ENCODE measurements around the gene DNAJC5.

DNA sequence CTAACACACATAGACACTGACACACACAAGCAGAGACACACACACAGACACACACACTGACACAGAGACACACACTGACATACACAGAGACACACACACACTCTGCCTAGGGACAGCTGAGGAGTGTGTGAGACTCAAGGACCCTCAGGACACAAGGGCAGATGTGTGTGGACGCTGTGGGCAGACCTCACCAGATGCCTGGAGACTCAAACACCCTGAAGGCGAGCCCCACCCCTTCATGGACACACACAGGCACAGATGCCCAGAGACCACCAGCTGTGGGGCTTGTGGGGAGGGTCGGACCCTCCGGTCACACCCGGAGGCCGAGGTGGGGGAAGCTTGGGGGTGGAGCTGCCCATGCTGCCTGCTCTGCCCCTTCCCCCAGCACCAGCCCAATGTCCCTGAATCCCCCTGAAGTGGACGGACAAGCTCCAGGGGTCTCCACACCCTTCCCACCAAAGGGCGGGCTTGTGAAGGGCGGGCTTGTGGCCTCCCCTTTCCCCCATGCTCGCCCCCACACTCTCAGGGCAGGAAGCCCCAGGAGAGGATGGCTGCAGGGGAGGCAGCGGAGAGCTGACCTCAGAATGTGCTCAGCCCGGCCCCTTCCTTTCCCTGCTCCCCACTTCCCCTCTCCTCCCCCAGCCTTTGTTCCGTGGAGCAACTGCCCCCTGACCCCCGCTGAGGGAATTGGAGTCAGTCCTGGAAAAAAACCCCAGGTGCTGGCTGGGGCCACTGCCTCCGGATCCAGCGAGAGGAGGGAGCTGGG is 47.5 kb upstream of the DNAJC5 start:
- no peak for TF ChIP-seq CTCF (IDR thresholded peaks at IDR 0.05; ENCODE audit: insufficient read depth, low read length)
- 0 out of 2 replicates have a peak, but pooled peaks have one; percentile 42 for TF ChIP-seq POLR2AphosphoS5 (IDR thresholded peaks at IDR 0.05; ENCODE audit: low read depth)
